H1 (cell line): ENCODE results near the gene BOLL. TPM values are rescaled to one million over a fixed set of nuclear protein-coding genes. Genes with fewer than 3 reads are reported as not detected.

Source experiments
- CTCF ChIA-PET: fragments of 300-600 bp; sonication (Branson Sonifier 250); formaldehyde crosslinking; loops from one replicate; lab custom pipeline; 2021; ENCODE audit not compliant: partially characterized antibody; lab: Charles Lee
- POLR2A ChIA-PET: fragments of 300-600 bp; sonication (Branson Sonifier 250); formaldehyde crosslinking; loops from one replicate; lab custom pipeline; 2021; ENCODE audit warnings: inconsistent platforms; ENCODE audit not compliant: partially characterized antibody; lab: Charles Lee
- DNase-seq, 2 experiments: peaks; one replicate each; pipeline versions ENCODE4 v3.0.0 to v3.0.0-alpha.2; 2010 to 2022; ENCODE audit warnings: low spot score in 2 of 2, low read depth in 1 of 2, mixed read lengths in 1 of 2
- FAIRE-seq: peaks from 2 replicates; lab custom pipeline; 2011; peaks lifted over from hg19 to GRCh38; lab: Jason Lieb, UNC
- H2AFZ ChIP-seq: 2 replicates; pipeline ENCODE4 v1.8.1; 2012; ENCODE audit warnings: low read length, inconsistent platforms
- H2AK5ac ChIP-seq: 2 replicates; pipeline ENCODE4 v1.6.1; 2013; ENCODE audit warnings: low read depth, low read length
- H2BK120ac ChIP-seq: replicated peaks from 2 replicates; pipeline ENCODE3; 2013; ENCODE audit warnings: low read depth, low read length, inconsistent platforms
- H2BK12ac ChIP-seq: 2 replicates; pipeline ENCODE4 v1.6.1; 2013; ENCODE audit warnings: low read depth, low read length
- H2BK15ac ChIP-seq: 2 replicates; pipeline ENCODE4 v1.6.1; 2013; ENCODE audit warnings: low read length
- H2BK20ac ChIP-seq: 2 replicates; pipeline ENCODE4 v1.6.1; 2013; ENCODE audit warnings: low read length
- H2BK5ac ChIP-seq: 2 replicates; pipeline ENCODE4 v1.6.1; 2013; ENCODE audit warnings: low read depth, low read length
- H3K14ac ChIP-seq: 2 replicates; pipeline ENCODE4 v1.6.1; 2013; ENCODE audit warnings: inconsistent platforms; ENCODE audit not compliant: insufficient read length
- H3K18ac ChIP-seq: 2 replicates; pipeline ENCODE4 v1.6.1; 2013; ENCODE audit warnings: low read length; ENCODE audit errors: extremely low read depth
- H3K23ac ChIP-seq: 2 replicates; pipeline ENCODE4 v1.6.1; 2013; ENCODE audit warnings: inconsistent platforms; ENCODE audit not compliant: insufficient read length
- H3K23me2 ChIP-seq: 2 replicates; pipeline ENCODE4 v1.6.1; 2013; ENCODE audit warnings: low read depth, low read length
- H3K27ac ChIP-seq: 2 replicates; pipeline ENCODE4 v1.6.1; 2011; ENCODE audit warnings: low read depth, low read length, inconsistent platforms
- H3K27me3 ChIP-seq, 4 experiments: replicated peaks in 1 of 4; 1 replicate in 1 of 4; 2 replicates in 3 of 4; pipeline versions ENCODE4 v1.6.1 to v1.8.1; 2011 to 2013; ENCODE audit warnings: low read length in 3 of 4, mild to moderate bottlenecking in 3 of 4, inconsistent platforms in 2 of 4, mixed read lengths in 2 of 4, moderate library complexity in 1 of 4; ENCODE audit not compliant: control insufficient read depth in 3 of 4, insufficient read depth in 3 of 4; ENCODE audit errors: extremely low read depth in 1 of 4
- H3K36me3 ChIP-seq, 4 experiments: 2 replicates each; pipeline versions ENCODE4 v1.6.1 to v1.8.1; 2011 to 2013; ENCODE audit warnings: mild to moderate bottlenecking in 4 of 4, low read length in 3 of 4, moderate library complexity in 2 of 4, control low read depth in 1 of 4, inconsistent platforms in 1 of 4; ENCODE audit not compliant: insufficient read depth in 4 of 4, control insufficient read depth in 2 of 4
- H3K4ac ChIP-seq: replicated peaks from 2 replicates; pipeline ENCODE3; 2013; ENCODE audit warnings: low read length, low read depth, mixed read lengths, inconsistent platforms; ENCODE audit not compliant: insufficient read length
- H3K4me1 ChIP-seq, 4 experiments: replicated peaks in 1 of 4; 1 replicate in 1 of 4; 2 replicates in 3 of 4; pipeline versions ENCODE4 v1.6.1 to v1.8.1; 2011 to 2013; ENCODE audit warnings: low read length in 3 of 4, inconsistent platforms in 2 of 4, mixed read lengths in 1 of 4; ENCODE audit not compliant: insufficient read depth in 4 of 4, control insufficient read depth in 3 of 4
- H3K4me2 ChIP-seq, 2 experiments: 2 replicates each; pipeline versions ENCODE4 v1.6.1 to v1.8.1; 2011 to 2013; ENCODE audit warnings: low read depth in 2 of 2, low read length in 2 of 2, control low read depth in 1 of 2, inconsistent platforms in 1 of 2, mild to moderate bottlenecking in 1 of 2; ENCODE audit not compliant: insufficient read depth in 1 of 2
- H3K4me3 ChIP-seq, 4 experiments: fragments of 200-600, 300-600 bp in 1 of 4; sonication (generic), shearing (Covaris generic), sonication (Bioruptor Twin) in 1 of 4; 2 replicates each; pipeline versions ENCODE4 v1.5.1 to v1.8.1; 2011 to 2016; ENCODE audit warnings: low read length in 4 of 4, low read depth in 3 of 4, control low read depth in 2 of 4, inconsistent platforms in 2 of 4, mild to moderate bottlenecking in 2 of 4, mixed read lengths in 1 of 4, moderate library complexity in 1 of 4; ENCODE audit not compliant: insufficient read depth in 2 of 4; ENCODE audit errors: extremely low read depth in 1 of 4
- H3K56ac ChIP-seq: replicated peaks from 2 replicates; pipeline ENCODE3; 2013; ENCODE audit warnings: low read depth, mild to moderate bottlenecking, mixed read lengths, low read length, inconsistent platforms; ENCODE audit not compliant: insufficient read length
- H3K79me1 ChIP-seq: 2 replicates; pipeline ENCODE4 v1.6.1; 2013; ENCODE audit warnings: low read depth, low read length, control low read depth
- H3K79me2 ChIP-seq, 2 experiments: 2 replicates each; pipeline versions ENCODE4 v1.6.1 to v1.8.1; 2012 to 2013; ENCODE audit warnings: low read length in 2 of 2, mild to moderate bottlenecking in 2 of 2, inconsistent platforms in 1 of 2; ENCODE audit not compliant: insufficient read depth in 2 of 2, control insufficient read depth in 1 of 2
- H3K9ac ChIP-seq, 4 experiments: replicated peaks in 1 of 4; 1 replicate in 1 of 4; 2 replicates in 3 of 4; pipeline versions ENCODE4 v1.6.1 to v1.8.1; 2011 to 2013; ENCODE audit warnings: low read depth in 3 of 4, low read length in 3 of 4, control low read depth in 2 of 4, mild to moderate bottlenecking in 2 of 4, moderate library complexity in 2 of 4, inconsistent platforms in 1 of 4; ENCODE audit errors: extremely low read depth in 1 of 4
- H3K9me3 ChIP-seq, 2 experiments: 2 replicates each; pipeline versions ENCODE4 v1.6.1 to v1.8.1; 2012 to 2013; ENCODE audit warnings: mild to moderate bottlenecking in 2 of 2, moderate library complexity in 2 of 2, control low read depth in 1 of 2, inconsistent platforms in 1 of 2, low read depth in 1 of 2, low read length in 1 of 2, mixed read lengths in 1 of 2; ENCODE audit not compliant: insufficient read depth in 2 of 2
- H4K20me1 ChIP-seq, 2 experiments: replicated peaks in 1 of 2; 2 replicates each; pipeline versions ENCODE3 to v1.8.1; 2011 to 2013; ENCODE audit warnings: inconsistent platforms in 2 of 2, low read length in 2 of 2, mild to moderate bottlenecking in 1 of 2; ENCODE audit not compliant: insufficient read depth in 2 of 2, control insufficient read depth in 1 of 2
- H4K5ac ChIP-seq: 2 replicates; pipeline ENCODE4 v1.6.1; 2013; ENCODE audit warnings: low read length, low read depth, mixed read lengths, inconsistent platforms; ENCODE audit not compliant: insufficient read length
- H4K8ac ChIP-seq: 2 replicates; pipeline ENCODE4 v1.8.0; 2013; ENCODE audit warnings: mild to moderate bottlenecking, moderate library complexity, low read length, inconsistent platforms; ENCODE audit not compliant: insufficient read depth; ENCODE audit errors: extremely low read depth
- H4K91ac ChIP-seq: replicated peaks from 2 replicates; pipeline ENCODE3; 2013; ENCODE audit warnings: low read length, mixed read lengths, inconsistent platforms; ENCODE audit not compliant: insufficient read length
- CHD1 ChIP-seq: IDR thresholded peaks from 2 replicates; pipeline ENCODE4 v1.6.1; 2012; ENCODE audit warnings: low read depth, low read length, improper control_type of control experiment
- SIN3A ChIP-seq, 2 experiments: IDR thresholded peaks in 1 of 2; conservative IDR thresholded peaks in 1 of 2; 2 replicates each; pipeline ENCODE4 v1.6.1; 2011 to 2012; ENCODE audit warnings: low read length in 2 of 2, improper control_type of control experiment in 1 of 2, low read depth in 1 of 2, mild to moderate bottlenecking in 1 of 2
- WGBS, 2 experiments: shearing (Covaris generic) in 1 of 2; methylation state at CpG; one replicate each; pipeline versions ENCODE4 v1.1.6 to v1.1.7; 2013 to 2015; ENCODE audit warnings: low lambda C conversion rate in 2 of 2, mixed read lengths in 2 of 2, inconsistent platforms in 1 of 2, low coverage in 1 of 2, missing lambda C conversion rate in 1 of 2; ENCODE audit not compliant: insufficient replicate concordance in 2 of 2, insufficient coverage in 1 of 2, insufficient read length in 1 of 2; ENCODE audit errors: extremely low coverage in 1 of 2, missing lambda C conversion rate in 1 of 2; 5-methylcytosine and 5-hydroxymethylcytosine counted together
- polyA plus RNA-seq, 7 experiments: library from polyadenylated mRNA; depleted of rRNA in 3 of 7; stranded (reverse) in 5 of 7; unstranded in 2 of 7; fragments of >200 nt in 5 of 7; fragments of 200-250 nt in 2 of 7; gene quantifications; 1 replicate in 5 of 7; 2 replicates in 1 of 7; 4 replicates in 1 of 7; pipeline versions ENCODE4 v1.2.1 to v1.2.3, GENCODE V29; 2011 to 2013; ENCODE audit warnings: missing spikeins in 2 of 7, mixed read lengths in 2 of 7
- total RNA-seq: library from RNA; stranded (reverse); fragmentation: NEBNext Ultra II Directional; extraction: Animal tissue kit (Norgen Biotek cat#: 25700); gene quantifications from 2 replicates; pipeline ENCODE4 v1.2.1, GENCODE V29; 2021

Gene BOLL
- total and polyA plus RNA-seq, 2 of the 8 experiments (the other 6 are each of a cell fraction or from before 2014, with no cell fraction given): not detected

GRCh38 chr2:197706839-197707207 is 78.3 kb downstream of the BOLL start:
- no peak overlapping the region for H2BK120ac ChIP-seq
- no peak overlapping the region for H2BK20ac ChIP-seq
- no peak overlapping the region for H2BK12ac ChIP-seq
- H3K4me2 ChIP-seq: peak overlapping the region; percentile 88 to 98
- no peak overlapping the region for H4K8ac ChIP-seq
- TF ChIP-seq SIN3A (conservative IDR thresholded peaks at IDR 0.05 in 1 of 2, IDR thresholded peaks at IDR 0.05 in 1 of 2; ENCODE audit: low read depth in 1 of 2, low read length in 2 of 2) (0 out of 4 replicates have a peak, but pooled peaks of 1 of the 2 experiments have one; percentile 56), CHD1 (no peak)
- peaks cover 0 to 7% (median 5%) of the 10 kb centered on the region in 4 experiments; a peak in 4 of 7 replicates for H3K4me1 ChIP-seq
- peaks cover 22% of the 10 kb centered on the region for H3K23me2 ChIP-seq
- no peak overlapping the region for H3K14ac ChIP-seq
- 66% methylated on average over 5 of the region's 5 CpGs; no CpG with 5 or more reads in 1 of the 2 experiments for WGBS, 2 experiments
- no peak overlapping the region for H2AFZ ChIP-seq
- FAIRE-seq (no peak), DNase-seq (no peak)
- peaks cover 21 to 61% of the 10 kb centered on the region in 2 experiments for H3K79me2 ChIP-seq
- H3K23ac ChIP-seq: no peak overlapping the region
- H4K5ac ChIP-seq: no peak overlapping the region
- H3K9me3 ChIP-seq: no peaks in the 10 kb centered on the region
- CTCF ChIA-PET: interaction anchor here (0.7 to 2.2 kb wide), 16 partner anchors 10 to 347 kb away, joined by 3 to 18 read pairs (median 4); no protein-coding TSS in a partner anchor
- H2BK15ac ChIP-seq: no peak overlapping the region
- H3K4me3 ChIP-seq: peak overlapping the region; percentile 85 to 92 (median 90)
- H3K4ac ChIP-seq: no peak overlapping the region
- no peak overlapping the region for H2AK5ac ChIP-seq
- POLR2A ChIA-PET: interaction anchor here (0.7 to 2.8 kb wide), 6 partner anchors 10 to 1537 kb away, joined by 3 to 26 read pairs (median 3); partner anchors contain the start of genes HSPD1 and HSPE1
- H4K20me1 ChIP-seq: peaks cover 16 to 29% of the 10 kb centered on the region in 2 experiments
- H3K9ac ChIP-seq: peak overlapping the region in 2 of 4 experiments; percentile 10 to 47; a peak in 3 of 7 replicates
- H3K36me3 ChIP-seq: peaks cover 3 to 16% (median 5%) of the 10 kb centered on the region in 4 experiments; a peak in 5 of 8 replicates
- no peaks in the 10 kb centered on the region; a peak in 1 of 7 replicates for H3K27me3 ChIP-seq
- H3K27ac ChIP-seq: no peak overlapping the region
- no peak overlapping the region for H3K18ac ChIP-seq
- H4K91ac ChIP-seq: no peak overlapping the region
- peaks cover 7% of the 10 kb centered on the region for H3K79me1 ChIP-seq
- no peak overlapping the region for H2BK5ac ChIP-seq
- no peak overlapping the region for H3K56ac ChIP-seq
